H1 (cell line): ENCODE results near the gene PLS3. TPM values are rescaled to one million over a fixed set of nuclear protein-coding genes. Genes with fewer than 3 reads are reported as not detected.

Experiments
- CTCF ChIA-PET: fragments of 300-600 bp; sonication (Branson Sonifier 250); formaldehyde crosslinking; loops from one replicate; lab custom pipeline; 2021; ENCODE audit not compliant: partially characterized antibody; lab: Charles Lee
- POLR2A ChIA-PET: fragments of 300-600 bp; sonication (Branson Sonifier 250); formaldehyde crosslinking; loops from one replicate; lab custom pipeline; 2021; ENCODE audit warnings: inconsistent platforms; ENCODE audit not compliant: partially characterized antibody; lab: Charles Lee
- DNase-seq, 2 experiments: peaks; one replicate each; pipeline versions ENCODE4 v3.0.0 to v3.0.0-alpha.2; 2010 to 2022; ENCODE audit warnings: low spot score in 2 of 2, low read depth in 1 of 2, mixed read lengths in 1 of 2
- FAIRE-seq: peaks from 2 replicates; lab custom pipeline; 2011; peaks lifted over from hg19 to GRCh38; lab: Jason Lieb, UNC
- H2AFZ ChIP-seq: 2 replicates; pipeline ENCODE4 v1.8.1; 2012; ENCODE audit warnings: low read length, inconsistent platforms
- H2AK5ac ChIP-seq: 2 replicates; pipeline ENCODE4 v1.6.1; 2013; ENCODE audit warnings: low read depth, low read length
- H2BK120ac ChIP-seq: replicated peaks from 2 replicates; pipeline ENCODE3; 2013; ENCODE audit warnings: low read depth, low read length, inconsistent platforms
- H2BK12ac ChIP-seq: 2 replicates; pipeline ENCODE4 v1.6.1; 2013; ENCODE audit warnings: low read depth, low read length
- H2BK15ac ChIP-seq: 2 replicates; pipeline ENCODE4 v1.6.1; 2013; ENCODE audit warnings: low read length
- H2BK20ac ChIP-seq: 2 replicates; pipeline ENCODE4 v1.6.1; 2013; ENCODE audit warnings: low read length
- H2BK5ac ChIP-seq: 2 replicates; pipeline ENCODE4 v1.6.1; 2013; ENCODE audit warnings: low read depth, low read length
- H3K14ac ChIP-seq: 2 replicates; pipeline ENCODE4 v1.6.1; 2013; ENCODE audit warnings: inconsistent platforms; ENCODE audit not compliant: insufficient read length
- H3K18ac ChIP-seq: 2 replicates; pipeline ENCODE4 v1.6.1; 2013; ENCODE audit warnings: low read length; ENCODE audit errors: extremely low read depth
- H3K23ac ChIP-seq: 2 replicates; pipeline ENCODE4 v1.6.1; 2013; ENCODE audit warnings: inconsistent platforms; ENCODE audit not compliant: insufficient read length
- H3K23me2 ChIP-seq: 2 replicates; pipeline ENCODE4 v1.6.1; 2013; ENCODE audit warnings: low read depth, low read length
- H3K27ac ChIP-seq: 2 replicates; pipeline ENCODE4 v1.6.1; 2011; ENCODE audit warnings: low read depth, low read length, inconsistent platforms
- H3K27me3 ChIP-seq, 4 experiments: replicated peaks in 1 of 4; 1 replicate in 1 of 4; 2 replicates in 3 of 4; pipeline versions ENCODE4 v1.6.1 to v1.8.1; 2011 to 2013; ENCODE audit warnings: low read length in 3 of 4, mild to moderate bottlenecking in 3 of 4, inconsistent platforms in 2 of 4, mixed read lengths in 2 of 4, moderate library complexity in 1 of 4; ENCODE audit not compliant: control insufficient read depth in 3 of 4, insufficient read depth in 3 of 4; ENCODE audit errors: extremely low read depth in 1 of 4
- H3K36me3 ChIP-seq, 4 experiments: 2 replicates each; pipeline versions ENCODE4 v1.6.1 to v1.8.1; 2011 to 2013; ENCODE audit warnings: mild to moderate bottlenecking in 4 of 4, low read length in 3 of 4, moderate library complexity in 2 of 4, control low read depth in 1 of 4, inconsistent platforms in 1 of 4; ENCODE audit not compliant: insufficient read depth in 4 of 4, control insufficient read depth in 2 of 4
- H3K4ac ChIP-seq: replicated peaks from 2 replicates; pipeline ENCODE3; 2013; ENCODE audit warnings: low read length, low read depth, mixed read lengths, inconsistent platforms; ENCODE audit not compliant: insufficient read length
- H3K4me1 ChIP-seq, 4 experiments: replicated peaks in 1 of 4; 1 replicate in 1 of 4; 2 replicates in 3 of 4; pipeline versions ENCODE4 v1.6.1 to v1.8.1; 2011 to 2013; ENCODE audit warnings: low read length in 3 of 4, inconsistent platforms in 2 of 4, mixed read lengths in 1 of 4; ENCODE audit not compliant: insufficient read depth in 4 of 4, control insufficient read depth in 3 of 4
- H3K4me2 ChIP-seq, 2 experiments: 2 replicates each; pipeline versions ENCODE4 v1.6.1 to v1.8.1; 2011 to 2013; ENCODE audit warnings: low read depth in 2 of 2, low read length in 2 of 2, control low read depth in 1 of 2, inconsistent platforms in 1 of 2, mild to moderate bottlenecking in 1 of 2; ENCODE audit not compliant: insufficient read depth in 1 of 2
- H3K4me3 ChIP-seq, 4 experiments: fragments of 200-600, 300-600 bp in 1 of 4; sonication (generic), shearing (Covaris generic), sonication (Bioruptor Twin) in 1 of 4; 2 replicates each; pipeline versions ENCODE4 v1.5.1 to v1.8.1; 2011 to 2016; ENCODE audit warnings: low read length in 4 of 4, low read depth in 3 of 4, control low read depth in 2 of 4, inconsistent platforms in 2 of 4, mild to moderate bottlenecking in 2 of 4, mixed read lengths in 1 of 4, moderate library complexity in 1 of 4; ENCODE audit not compliant: insufficient read depth in 2 of 4; ENCODE audit errors: extremely low read depth in 1 of 4
- H3K56ac ChIP-seq: replicated peaks from 2 replicates; pipeline ENCODE3; 2013; ENCODE audit warnings: low read depth, mild to moderate bottlenecking, mixed read lengths, low read length, inconsistent platforms; ENCODE audit not compliant: insufficient read length
- H3K79me1 ChIP-seq: 2 replicates; pipeline ENCODE4 v1.6.1; 2013; ENCODE audit warnings: low read depth, low read length, control low read depth
- H3K79me2 ChIP-seq, 2 experiments: 2 replicates each; pipeline versions ENCODE4 v1.6.1 to v1.8.1; 2012 to 2013; ENCODE audit warnings: low read length in 2 of 2, mild to moderate bottlenecking in 2 of 2, inconsistent platforms in 1 of 2; ENCODE audit not compliant: insufficient read depth in 2 of 2, control insufficient read depth in 1 of 2
- H3K9ac ChIP-seq, 4 experiments: replicated peaks in 1 of 4; 1 replicate in 1 of 4; 2 replicates in 3 of 4; pipeline versions ENCODE4 v1.6.1 to v1.8.1; 2011 to 2013; ENCODE audit warnings: low read depth in 3 of 4, low read length in 3 of 4, control low read depth in 2 of 4, mild to moderate bottlenecking in 2 of 4, moderate library complexity in 2 of 4, inconsistent platforms in 1 of 4; ENCODE audit errors: extremely low read depth in 1 of 4
- H3K9me3 ChIP-seq, 2 experiments: 2 replicates each; pipeline versions ENCODE4 v1.6.1 to v1.8.1; 2012 to 2013; ENCODE audit warnings: mild to moderate bottlenecking in 2 of 2, moderate library complexity in 2 of 2, control low read depth in 1 of 2, inconsistent platforms in 1 of 2, low read depth in 1 of 2, low read length in 1 of 2, mixed read lengths in 1 of 2; ENCODE audit not compliant: insufficient read depth in 2 of 2
- H4K20me1 ChIP-seq, 2 experiments: replicated peaks in 1 of 2; 2 replicates each; pipeline versions ENCODE3 to v1.8.1; 2011 to 2013; ENCODE audit warnings: inconsistent platforms in 2 of 2, low read length in 2 of 2, mild to moderate bottlenecking in 1 of 2; ENCODE audit not compliant: insufficient read depth in 2 of 2, control insufficient read depth in 1 of 2
- H4K5ac ChIP-seq: 2 replicates; pipeline ENCODE4 v1.6.1; 2013; ENCODE audit warnings: low read length, low read depth, mixed read lengths, inconsistent platforms; ENCODE audit not compliant: insufficient read length
- H4K8ac ChIP-seq: 2 replicates; pipeline ENCODE4 v1.8.0; 2013; ENCODE audit warnings: mild to moderate bottlenecking, moderate library complexity, low read length, inconsistent platforms; ENCODE audit not compliant: insufficient read depth; ENCODE audit errors: extremely low read depth
- H4K91ac ChIP-seq: replicated peaks from 2 replicates; pipeline ENCODE3; 2013; ENCODE audit warnings: low read length, mixed read lengths, inconsistent platforms; ENCODE audit not compliant: insufficient read length
- RAD21 ChIP-seq, 2 experiments: IDR thresholded peaks in 1 of 2; conservative IDR thresholded peaks in 1 of 2; 2 replicates each; pipeline ENCODE4 v1.6.1; 2011; ENCODE audit warnings: low read depth in 2 of 2, low read length in 2 of 2, improper control_type of control experiment in 1 of 2, inconsistent platforms in 1 of 2, mild to moderate bottlenecking in 1 of 2, moderate library complexity in 1 of 2
- WGBS, 2 experiments: shearing (Covaris generic) in 1 of 2; methylation state at CpG; one replicate each; pipeline versions ENCODE4 v1.1.6 to v1.1.7; 2013 to 2015; ENCODE audit warnings: low lambda C conversion rate in 2 of 2, mixed read lengths in 2 of 2, inconsistent platforms in 1 of 2, low coverage in 1 of 2, missing lambda C conversion rate in 1 of 2; ENCODE audit not compliant: insufficient replicate concordance in 2 of 2, insufficient coverage in 1 of 2, insufficient read length in 1 of 2; ENCODE audit errors: extremely low coverage in 1 of 2, missing lambda C conversion rate in 1 of 2; 5-methylcytosine and 5-hydroxymethylcytosine counted together
- polyA plus RNA-seq, 7 experiments: library from polyadenylated mRNA; depleted of rRNA in 3 of 7; stranded (reverse) in 5 of 7; unstranded in 2 of 7; fragments of >200 nt in 5 of 7; fragments of 200-250 nt in 2 of 7; gene quantifications; 1 replicate in 5 of 7; 2 replicates in 1 of 7; 4 replicates in 1 of 7; pipeline versions ENCODE4 v1.2.1 to v1.2.3, GENCODE V29; 2011 to 2013; ENCODE audit warnings: missing spikeins in 2 of 7, mixed read lengths in 2 of 7
- total RNA-seq: library from RNA; stranded (reverse); fragmentation: NEBNext Ultra II Directional; extraction: Animal tissue kit (Norgen Biotek cat#: 25700); gene quantifications from 2 replicates; pipeline ENCODE4 v1.2.1, GENCODE V29; 2021

PLS3 gene
- total and polyA plus RNA-seq, 2 of the 8 experiments (the other 6 are each of a cell fraction or from before 2014, with no cell fraction given) = 107 to 185 TPM

DNA sequence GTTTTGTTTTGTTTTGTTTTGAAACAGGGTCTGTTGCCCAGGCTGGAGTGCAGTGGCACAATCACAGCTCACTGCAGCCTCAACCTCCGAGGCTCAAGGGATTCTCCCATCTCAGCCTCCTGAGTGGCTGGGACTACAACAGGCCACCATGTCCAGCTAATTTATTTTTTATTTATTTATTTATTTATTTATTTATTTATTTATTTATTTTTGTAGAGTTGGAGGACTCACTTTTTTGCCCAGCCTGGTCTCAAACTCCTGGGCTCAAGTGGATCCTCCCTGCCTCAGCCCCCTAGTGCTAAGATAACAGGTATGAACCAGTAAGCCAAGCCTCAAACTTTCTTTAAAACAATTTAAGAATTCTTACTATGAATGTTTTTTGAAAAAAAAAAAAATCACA, 26.6 kb upstream of the PLS3 start:
- H3K27ac ChIP-seq = no peak overlapping the region
- H3K9me3 ChIP-seq = no peaks in the 10 kb centered on the region
- no peaks in the 10 kb centered on the region for H4K20me1 ChIP-seq
- H2BK5ac ChIP-seq = no peak overlapping the region
- DNase-seq = no peak
- H3K4me1 ChIP-seq = no peaks in the 10 kb centered on the region; a peak in 1 of 7 replicates
- H2BK15ac ChIP-seq = no peak overlapping the region
- no peak for FAIRE-seq
- no peak overlapping the region for H3K23ac ChIP-seq
- no peak overlapping the region for H3K56ac ChIP-seq
- no peak overlapping the region for H4K8ac ChIP-seq
- WGBS, 2 experiments = 89% methylated on average over 1 of the region's 1 CpG; no CpG with 5 or more reads in 1 of the 2 experiments
- no peak overlapping the region for H2BK12ac ChIP-seq
- no peak for TF ChIP-seq RAD21 (IDR thresholded peaks at IDR 0.05 in 1 of 2, conservative IDR thresholded peaks at IDR 0.05 in 1 of 2; ENCODE audit: low read depth in 2 of 2, low read length in 2 of 2)
- no peak overlapping the region for H2AFZ ChIP-seq
- CTCF ChIA-PET = no interaction called here
- no peak overlapping the region for H2BK20ac ChIP-seq
- no peak overlapping the region for H3K18ac ChIP-seq
- no peak overlapping the region for H3K4ac ChIP-seq
- H3K14ac ChIP-seq = no peak overlapping the region
- no peaks in the 10 kb centered on the region for H3K23me2 ChIP-seq
- H3K4me2 ChIP-seq = no peak overlapping the region
- no peaks in the 10 kb centered on the region for H3K36me3 ChIP-seq
- H3K9ac ChIP-seq = no peak overlapping the region
- no peaks in the 10 kb centered on the region for H3K79me2 ChIP-seq
- no peaks in the 10 kb centered on the region for H3K79me1 ChIP-seq
- no peak overlapping the region for H4K91ac ChIP-seq
- H4K5ac ChIP-seq = no peak overlapping the region
- H3K4me3 ChIP-seq = no peak overlapping the region
- no peak overlapping the region for H2BK120ac ChIP-seq
- H2AK5ac ChIP-seq = no peak overlapping the region
- POLR2A ChIA-PET = no interaction called here
- no peaks in the 10 kb centered on the region for H3K27me3 ChIP-seq
